Central memory CD8-positive, alpha-beta T cell (primary cell): ENCODE measurements around the gene CSGALNACT2.

Experiments used
- ATAC-seq: fragments of 150-1000 bp; cut with Tn5 transposase; replicated peaks from 2 replicates; pipeline ENCODE4 v1.10.0; 2022; ENCODE audit warnings: mild to moderate bottlenecking, moderate FRiP score, moderate number of reproducible peaks; ENCODE audit not compliant: poor library complexity, severe bottlenecking; ENCODE audit errors: extremely low read depth
- DNase-seq, 2 donors: peaks; one replicate each; pipeline ENCODE4 v3.0.0; 2021; ENCODE audit warnings: low spot score in 2 of 2
- H3K27ac Mint-ChIP-seq: one replicate; pipeline ENCODE4 v1.8.0; 2022; ENCODE audit warnings: low read depth, mild to moderate bottlenecking, moderate library complexity, mixed read lengths
- H3K27me3 Mint-ChIP-seq: one replicate; pipeline ENCODE4 v1.8.0; 2022; ENCODE audit warnings: mixed read lengths
- H3K36me3 Mint-ChIP-seq: one replicate; pipeline ENCODE4 v1.8.0; 2022; ENCODE audit warnings: mild to moderate bottlenecking, moderate library complexity, mixed read lengths; ENCODE audit not compliant: insufficient read depth
- H3K4me1 Mint-ChIP-seq: one replicate; pipeline ENCODE4 v1.8.0; 2022; ENCODE audit warnings: mixed read lengths
- H3K4me3 Mint-ChIP-seq: one replicate; pipeline ENCODE4 v1.8.0; 2022; ENCODE audit warnings: mild to moderate bottlenecking, moderate library complexity, mixed read lengths
- H3K9me3 Mint-ChIP-seq: one replicate; pipeline ENCODE4 v1.8.0; 2022; ENCODE audit warnings: mixed read lengths

CSGALNACT2 gene

GRCh38 chr10:43224321-43224720 lies 86.1 kb downstream of the CSGALNACT2 start:
- ATAC-seq (no peak), DNase-seq (no peak)
- Mint-ChIP-seq H3K4me3 (no peak overlapping the region), H3K36me3 (peaks cover 9% of the 10 kb centered on the region), H3K9me3 (no peaks in the 10 kb centered on the region), H3K4me1 (peaks cover 68% of the 10 kb centered on the region), H3K27ac (no peak overlapping the region), H3K27me3 (no peaks in the 10 kb centered on the region)

DNA sequence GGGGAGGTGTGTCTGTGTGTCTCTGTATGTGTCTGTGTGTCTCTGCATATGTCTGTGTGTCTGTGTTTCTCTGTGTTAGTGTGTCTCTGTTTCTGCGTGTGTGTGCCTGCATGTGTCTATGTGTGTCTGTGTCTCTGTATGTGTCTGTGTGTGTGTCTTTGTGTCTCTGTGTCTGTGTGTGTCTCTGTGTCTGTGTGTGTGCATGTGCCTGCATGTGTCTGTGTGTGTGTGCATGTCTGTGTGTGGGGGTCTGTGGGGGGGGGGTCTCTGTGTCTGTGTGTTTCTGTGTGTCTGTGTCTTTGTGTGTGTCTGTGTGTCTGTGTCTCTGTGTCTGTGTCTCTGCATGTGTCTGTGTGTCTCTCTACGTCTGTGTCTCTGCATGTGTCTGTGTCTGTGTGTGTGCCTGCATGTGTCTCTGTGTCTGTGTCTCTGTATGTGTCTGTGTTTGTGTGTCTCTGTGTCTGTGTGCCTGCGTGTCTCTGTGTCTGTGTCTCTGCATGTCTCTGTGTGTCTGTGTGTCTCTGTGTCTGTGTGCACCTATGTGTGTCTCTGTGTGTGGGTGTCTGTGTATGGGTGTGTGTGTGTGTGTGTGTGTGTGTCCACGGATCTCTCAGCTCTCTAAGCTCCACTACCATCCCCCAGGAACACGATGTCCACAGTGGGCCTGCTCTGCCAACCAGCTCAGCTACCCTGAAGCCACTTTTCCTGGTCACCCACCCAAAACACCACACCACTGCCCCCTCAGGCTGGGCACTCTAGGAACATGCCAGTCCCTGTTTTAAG lies 87.0 kb downstream of the CSGALNACT2 start:
- Mint-ChIP-seq H3K4me1 (peaks cover 69% of the 10 kb centered on the region), H3K27ac (peak overlapping the region; percentile 74), H3K36me3 (peaks cover 8% of the 10 kb centered on the region), H3K9me3 (no peaks in the 10 kb centered on the region), H3K27me3 (no peaks in the 10 kb centered on the region), H3K4me3 (peak overlapping the region; percentile 25)
- ATAC-seq (no peak), DNase-seq (no peak)

DNA sequence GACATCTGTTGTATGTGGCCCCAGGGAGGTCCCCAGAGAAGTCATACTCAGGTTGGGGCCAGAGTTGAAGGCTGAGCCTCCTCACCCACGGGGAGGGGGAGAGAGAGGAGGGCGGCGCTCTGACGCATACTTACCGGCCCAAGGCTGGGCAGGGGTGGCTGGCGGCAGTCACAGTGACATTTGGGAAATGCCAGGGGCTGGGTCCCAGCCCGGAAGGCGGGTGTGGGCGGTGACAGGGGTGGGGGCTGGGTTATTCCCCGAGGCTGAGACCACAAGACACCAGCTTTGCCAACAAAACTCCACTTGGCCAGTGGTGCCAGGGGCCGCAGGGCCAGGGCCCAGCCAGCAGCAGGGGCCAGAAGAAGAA lies 87.5 kb downstream of the CSGALNACT2 start:
- peak overlapping the region; percentile 74 for H3K27ac Mint-ChIP-seq
- ATAC-seq = no peak
- peaks cover 72% of the 10 kb centered on the region for H3K4me1 Mint-ChIP-seq

DNA sequence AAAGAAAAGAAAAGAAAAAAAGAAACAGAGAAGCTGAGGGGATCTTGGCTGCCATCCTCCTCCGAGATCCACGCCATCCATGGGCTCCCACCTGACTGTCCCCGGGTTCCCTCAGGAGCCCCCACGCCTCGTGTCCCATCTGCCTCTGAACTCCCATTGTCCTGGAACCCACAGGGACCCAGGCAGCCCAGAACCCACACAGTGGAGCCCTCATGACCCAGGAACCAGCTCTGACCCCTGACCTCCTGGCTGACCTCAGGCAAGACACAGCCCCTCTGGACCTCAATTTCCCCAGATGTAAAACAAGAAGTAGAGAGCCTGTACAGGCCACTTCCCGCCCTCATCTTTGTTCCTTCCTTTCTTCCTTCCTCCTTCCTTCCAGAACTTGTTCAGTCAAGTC lies 88.2 kb downstream of the CSGALNACT2 start:
- peak overlapping the region; percentile 74 for H3K27ac Mint-ChIP-seq
- H3K36me3 Mint-ChIP-seq = peaks cover 12% of the 10 kb centered on the region
- ATAC-seq (no peak), DNase-seq (no peak)
- no peaks in the 10 kb centered on the region for H3K27me3 Mint-ChIP-seq
- H3K9me3 Mint-ChIP-seq = no peaks in the 10 kb centered on the region
- H3K4me3 Mint-ChIP-seq = peak overlapping the region; percentile 25
- peaks cover 72% of the 10 kb centered on the region for H3K4me1 Mint-ChIP-seq

More for the DNA sequence above, 87.5 kb downstream of the CSGALNACT2 start:
- Mint-ChIP-seq H3K9me3 (no peaks in the 10 kb centered on the region), H3K27me3 (no peaks in the 10 kb centered on the region), H3K36me3 (peaks cover 9% of the 10 kb centered on the region), H3K4me3 (peak overlapping the region; percentile 25)
- DNase-seq = peak in 1 of 2 donors; percentile 18

DNA sequence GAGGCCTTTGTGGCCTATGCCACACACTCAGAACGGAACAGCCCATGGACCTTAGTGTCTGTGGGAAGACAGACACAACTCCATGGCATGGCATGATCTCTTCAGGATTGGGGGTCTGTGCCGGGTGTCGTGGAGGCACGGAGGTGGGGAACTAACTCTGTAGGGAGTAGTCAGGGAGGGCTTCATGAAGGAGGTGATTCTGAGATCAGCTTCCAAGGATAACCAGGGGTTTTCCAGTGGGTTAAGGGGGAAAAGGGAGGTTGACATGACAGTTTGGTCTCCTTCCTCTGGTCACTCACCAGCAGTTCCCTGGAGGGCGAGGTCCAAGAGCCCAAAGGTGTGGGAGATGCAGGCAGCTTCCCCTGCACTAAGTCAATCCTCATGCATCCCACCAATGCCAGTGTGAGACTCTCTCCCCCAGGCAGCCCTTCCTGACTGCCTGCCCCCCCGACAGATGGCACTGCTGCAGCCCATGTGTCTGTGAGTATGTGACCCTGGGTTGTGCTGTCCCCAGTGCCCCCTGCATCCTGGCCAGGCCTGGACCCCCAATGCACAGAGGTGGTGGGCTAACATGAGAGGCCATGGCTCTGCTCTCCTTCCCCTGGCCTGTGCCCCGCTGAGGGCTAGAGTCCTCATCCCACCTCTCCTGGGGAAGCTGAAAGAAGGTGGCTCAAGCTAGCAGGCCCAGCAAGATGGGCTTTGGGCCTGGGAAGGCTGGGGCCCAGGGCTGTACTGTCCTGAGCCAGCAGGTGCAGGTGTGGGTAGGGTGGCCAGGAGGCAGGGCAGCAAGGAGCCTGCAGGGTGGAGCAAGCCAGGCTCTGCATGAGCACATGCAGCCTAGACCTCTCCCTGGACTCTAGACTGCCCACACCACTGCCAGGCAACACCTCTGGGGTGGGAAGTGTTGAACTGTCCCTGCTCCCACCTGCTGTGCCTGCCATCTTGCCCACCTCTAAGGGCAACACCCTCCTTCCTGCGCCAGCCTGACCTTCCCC lies 88.9 kb downstream of the CSGALNACT2 start:
- ATAC-seq (no peak), DNase-seq (peak in 1 of 2 donors; percentile 9)
- peak overlapping the region; percentile 78 for H3K27ac Mint-ChIP-seq
- peak overlapping the region; percentile 87 for H3K4me3 Mint-ChIP-seq
- H3K9me3 Mint-ChIP-seq = no peaks in the 10 kb centered on the region
- no peaks in the 10 kb centered on the region for H3K27me3 Mint-ChIP-seq
- peaks cover 72% of the 10 kb centered on the region for H3K4me1 Mint-ChIP-seq
- H3K36me3 Mint-ChIP-seq = peaks cover 12% of the 10 kb centered on the region

DNA sequence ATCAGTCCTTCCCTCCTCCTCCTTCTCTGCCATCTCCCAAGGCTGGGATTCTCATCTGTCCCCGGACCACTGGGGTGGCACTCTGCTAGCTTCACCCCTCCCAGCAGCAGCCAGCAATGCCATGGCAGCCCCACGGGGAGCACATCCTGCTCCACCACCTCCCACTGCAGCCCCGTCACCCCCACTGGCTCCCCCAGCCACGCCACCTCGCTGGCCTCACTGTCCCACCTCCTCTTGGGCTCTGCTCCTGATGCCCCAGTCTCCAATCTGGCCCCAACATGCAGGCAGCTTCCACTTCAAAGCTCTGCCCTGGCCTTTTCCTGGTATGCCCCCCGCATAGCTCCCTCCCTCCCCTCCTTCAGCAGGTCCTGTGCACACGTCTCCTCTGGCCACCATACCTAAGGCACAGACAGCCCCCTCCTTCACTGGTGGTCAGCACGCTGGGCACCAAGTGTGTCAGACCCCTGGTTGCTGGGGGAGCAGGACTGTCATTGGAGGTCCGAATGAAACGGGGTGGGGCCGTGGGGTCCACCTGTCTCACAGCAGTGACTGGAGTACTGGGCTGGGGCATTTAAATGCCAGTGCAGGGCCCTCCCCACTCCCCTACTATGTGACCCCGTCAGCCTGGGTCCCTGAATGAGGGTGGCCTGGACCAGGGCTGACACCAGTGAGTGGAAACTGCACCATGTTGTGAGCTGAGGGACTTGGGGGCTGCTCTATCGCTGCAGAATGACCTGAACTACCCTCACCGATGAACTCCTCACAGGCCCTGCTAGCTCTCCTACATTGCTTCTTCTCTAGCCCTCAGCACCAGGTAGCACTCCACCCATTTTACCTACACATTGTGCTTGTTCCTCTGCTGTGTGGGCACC lies 89.9 kb downstream of the CSGALNACT2 start:
- no peaks in the 10 kb centered on the region for H3K9me3 Mint-ChIP-seq
- peak overlapping the region; percentile 78 for H3K27ac Mint-ChIP-seq
- peaks cover 66% of the 10 kb centered on the region for H3K4me1 Mint-ChIP-seq
- peaks cover 12% of the 10 kb centered on the region for H3K36me3 Mint-ChIP-seq
- DNase-seq (no peak), ATAC-seq (no peak)
- no peaks in the 10 kb centered on the region for H3K27me3 Mint-ChIP-seq
- H3K4me3 Mint-ChIP-seq = peak overlapping the region; percentile 87

- H3K4me3 Mint-ChIP-seq = peak overlapping the region; percentile 87
- H3K27me3 Mint-ChIP-seq = no peaks in the 10 kb centered on the region
- no peaks in the 10 kb centered on the region for H3K9me3 Mint-ChIP-seq
- peaks cover 10% of the 10 kb centered on the region for H3K36me3 Mint-ChIP-seq
- H3K4me1 Mint-ChIP-seq = peaks cover 66% of the 10 kb centered on the region
- DNase-seq = no peak
- peak overlapping the region; percentile 78 for H3K27ac Mint-ChIP-seq
- peak; percentile 24 for ATAC-seq
Measured at GRCh38 chr10:43228783-43229207, 90.5 kb downstream of the CSGALNACT2 start.

DNA sequence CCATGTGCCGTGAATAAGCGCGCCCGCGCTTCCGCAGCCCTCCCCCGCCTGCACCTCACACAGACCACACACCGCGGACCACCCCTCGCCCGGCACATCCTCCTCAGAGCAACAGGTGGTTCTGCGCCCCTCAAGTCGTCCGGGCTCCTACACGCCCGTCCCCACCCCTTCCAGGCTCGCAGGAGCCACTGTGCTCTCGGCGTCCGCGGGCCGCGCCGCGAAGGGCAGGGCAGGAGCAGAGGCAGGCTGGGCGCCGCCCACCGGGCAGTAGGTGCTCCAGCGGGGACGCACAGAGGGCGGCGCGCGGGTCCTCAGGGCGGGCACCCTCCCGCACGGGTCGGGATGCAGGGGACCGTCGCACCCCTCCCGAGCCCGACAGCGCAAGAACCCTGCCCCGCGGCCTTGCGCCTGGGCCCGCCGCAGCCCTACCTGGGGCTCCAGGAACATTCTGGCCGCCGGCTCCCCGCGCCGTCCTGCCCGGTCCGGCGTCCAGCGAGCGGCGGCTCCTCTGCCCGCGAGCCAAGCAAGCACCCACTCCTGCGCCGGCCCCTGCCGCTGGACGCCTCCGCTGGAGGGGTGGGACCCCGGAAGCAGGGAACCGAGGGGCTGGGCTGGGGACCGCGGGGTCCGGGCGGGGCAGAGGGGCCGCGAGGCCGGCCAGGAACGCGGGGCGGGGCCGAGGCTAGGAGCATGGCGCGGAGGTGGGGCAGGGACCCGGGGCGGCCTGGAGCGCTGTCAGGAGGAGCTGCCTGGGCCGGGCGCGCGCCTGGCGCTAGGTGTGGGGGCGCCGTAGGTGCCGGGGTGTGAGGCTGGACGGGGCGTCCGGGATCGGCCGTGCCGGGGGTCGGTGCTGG lies 91.2 kb downstream of the CSGALNACT2 start:
- Mint-ChIP-seq H3K36me3 (peaks cover 10% of the 10 kb centered on the region), H3K27ac (peak overlapping the region; percentile 78), H3K9me3 (no peaks in the 10 kb centered on the region), H3K4me1 (peaks cover 71% of the 10 kb centered on the region), H3K4me3 (peak overlapping the region; percentile 87), H3K27me3 (no peaks in the 10 kb centered on the region)
- ATAC-seq (peak; percentile 60), DNase-seq (peak in 1 of 2 donors; percentile 55)

- Mint-ChIP-seq H3K27me3 (no peaks in the 10 kb centered on the region), H3K36me3 (peaks cover 7% of the 10 kb centered on the region), H3K9me3 (no peaks in the 10 kb centered on the region), H3K4me3 (peak overlapping the region; percentile 87), H3K4me1 (peaks cover 64% of the 10 kb centered on the region), H3K27ac (peak overlapping the region; percentile 90)
- DNase-seq (no peak), ATAC-seq (no peak)
Measured at GRCh38 chr10:43230101-43230908, 92.1 kb downstream of the CSGALNACT2 start.

DNA sequence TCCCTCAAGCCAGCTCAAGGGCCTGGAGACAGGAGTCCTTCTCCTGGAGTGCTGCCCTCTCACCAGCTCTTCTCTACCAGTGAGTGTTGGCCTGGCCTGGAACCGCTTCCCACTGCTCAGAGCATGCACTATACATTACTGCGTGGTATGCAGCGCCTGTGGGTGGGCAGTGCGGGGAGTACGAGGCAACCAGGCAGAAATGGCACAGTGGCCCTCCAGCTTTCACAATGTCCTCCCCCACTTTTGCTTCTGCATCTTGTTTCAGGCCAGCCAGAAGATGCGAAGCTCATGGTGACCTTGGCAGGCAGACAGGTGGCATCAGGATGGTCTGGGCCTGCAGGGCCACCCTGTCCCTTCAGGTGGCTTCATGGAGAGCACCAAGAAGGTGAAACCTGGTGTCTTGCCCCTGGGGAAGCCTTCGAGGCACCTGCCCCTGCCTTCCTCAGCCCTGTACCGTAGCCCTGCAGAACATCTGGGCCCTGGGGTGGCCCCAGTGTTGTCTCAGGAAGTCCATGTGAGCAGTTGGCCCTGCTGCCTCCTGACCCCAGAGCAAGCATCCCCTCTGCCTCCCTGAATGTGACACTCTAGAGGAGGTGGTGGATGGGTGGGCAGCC lies 92.8 kb downstream of the CSGALNACT2 start:
- Mint-ChIP-seq H3K27me3 (no peaks in the 10 kb centered on the region), H3K9me3 (no peaks in the 10 kb centered on the region), H3K36me3 (peaks cover 7% of the 10 kb centered on the region), H3K4me3 (peak overlapping the region; percentile 87), H3K4me1 (peaks cover 62% of the 10 kb centered on the region), H3K27ac (peak overlapping the region; percentile 90)
- DNase-seq (no peak), ATAC-seq (peak; percentile 11)
